Activated T-cell treated with anti-CD3 and anti-CD28 coated beads, Interleukin-2, amount 50 U/mL, for 4 hours (primary cell): ENCODE data around the gene CACNB3. TPM values are rescaled to one million over a fixed set of nuclear protein-coding genes. Genes with fewer than 3 reads are reported as not detected.
A peak's percentile ranks its signal among the peaks of the same experiment; 100 is the strongest.

Experiments
- ATAC-seq, 2 donors: fragments of 200-7000 bp; cut with Tn5 transposase; one replicate each; pipeline ENCODE4 v1.10.0; 2021
- DNase-seq: peaks from one replicate; pipeline ENCODE4 v3.0.0-alpha.2; 2020
- H3K27me3 Mint-ChIP-seq: one replicate; pipeline ENCODE4 v1.8.0; 2021; ENCODE audit warnings: low read depth, mixed read lengths
- H3K36me3 Mint-ChIP-seq: one replicate; pipeline ENCODE4 v1.8.0; 2022; ENCODE audit warnings: mixed read lengths; ENCODE audit not compliant: insufficient read depth
- H3K4me1 Mint-ChIP-seq: one replicate; pipeline ENCODE4 v1.8.0; 2021; ENCODE audit warnings: low read depth, mixed read lengths
- H3K4me3 Mint-ChIP-seq: one replicate; pipeline ENCODE4 v1.8.0; 2021; ENCODE audit warnings: mild to moderate bottlenecking, moderate library complexity, mixed read lengths
- H3K9me3 Mint-ChIP-seq: one replicate; pipeline ENCODE4 v1.8.0; 2021; ENCODE audit warnings: mixed read lengths
- total RNA-seq, 3 donors: library from RNA; stranded (reverse); gene quantifications; one replicate each; pipeline ENCODE4 v1.2.1, GENCODE V29; 2021

CACNB3 gene
- total RNA-seq, 3 donors from 2014 or later: 1.7 to 3.5 (median 2.3) TPM

DNA sequence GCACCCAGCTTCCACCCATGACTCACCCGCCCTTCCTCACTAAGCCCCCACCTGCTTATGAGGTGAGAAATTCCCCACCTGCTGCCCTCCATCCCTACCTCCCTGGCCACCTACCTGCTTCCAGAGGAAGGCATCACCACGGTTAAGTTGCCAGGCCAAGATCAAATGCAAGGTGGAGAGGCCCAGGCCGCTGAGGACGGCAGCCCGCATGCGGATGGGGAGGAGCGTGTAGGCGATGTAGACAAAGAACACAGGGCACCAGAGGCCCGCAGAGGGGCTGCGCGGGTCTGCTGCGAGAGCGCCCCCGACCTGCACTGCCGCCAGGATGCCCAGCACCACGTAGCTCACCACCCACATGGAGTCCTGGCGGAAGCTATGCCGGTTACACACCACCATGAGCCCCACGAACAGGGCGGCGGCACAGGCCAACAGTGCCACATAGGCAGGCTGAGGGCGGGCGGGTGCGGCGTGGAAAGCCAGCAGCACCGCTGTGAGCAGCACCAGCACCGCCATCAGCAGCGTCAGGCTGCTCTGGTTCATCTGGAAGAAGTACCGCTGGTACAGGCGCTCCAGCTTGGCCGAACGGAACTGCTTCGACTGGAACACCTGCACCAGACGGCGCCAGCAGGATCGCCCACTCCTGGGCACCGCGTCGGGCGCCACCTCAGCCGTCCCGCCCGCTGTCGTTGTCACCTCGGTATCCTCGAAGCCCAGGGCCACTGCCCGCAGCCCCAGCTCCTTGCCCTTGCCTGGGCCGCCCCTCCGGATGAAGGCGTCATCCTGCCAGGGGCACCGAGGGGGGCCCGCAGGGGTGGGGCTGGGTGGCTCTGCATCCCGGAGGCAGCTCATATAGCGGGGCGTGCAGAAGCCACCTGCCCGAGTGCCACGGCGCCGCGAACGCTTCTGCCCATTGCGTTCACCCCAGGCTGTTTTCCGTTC, 35.6 kb upstream of the CACNB3 start:
- Mint-ChIP-seq H3K36me3 (no peaks in the 10 kb centered on the region), H3K27me3 (peaks cover 26% of the 10 kb centered on the region), H3K4me3 (no peak overlapping the region), H3K9me3 (no peaks in the 10 kb centered on the region), H3K4me1 (no peaks in the 10 kb centered on the region)
- ATAC-seq (no peak), DNase-seq (no peak)

DNA sequence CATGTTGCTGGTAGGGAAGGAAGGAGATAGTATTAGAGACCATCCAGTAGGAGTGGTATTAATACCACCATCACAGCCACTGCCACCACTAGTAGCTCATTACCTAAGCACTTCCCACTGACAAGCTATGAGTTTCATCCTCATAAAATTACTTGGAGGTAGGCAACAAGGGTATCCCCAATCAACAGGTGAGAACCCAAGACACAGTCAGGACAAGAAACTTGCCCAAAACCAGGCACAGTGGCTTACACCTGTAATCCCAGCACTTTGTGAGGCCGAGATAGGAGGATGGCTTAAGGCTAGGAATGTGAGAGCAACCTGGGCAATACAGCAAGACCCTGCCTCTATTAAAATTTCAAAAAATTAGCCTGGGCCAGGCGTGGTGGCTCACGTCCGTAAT, 34.9 kb upstream of the CACNB3 start:
- Mint-ChIP-seq H3K9me3 (no peaks in the 10 kb centered on the region), H3K4me3 (no peak overlapping the region), H3K4me1 (peaks cover 2% of the 10 kb centered on the region), H3K36me3 (no peaks in the 10 kb centered on the region), H3K27me3 (peaks cover 33% of the 10 kb centered on the region)
- ATAC-seq (no peak), DNase-seq (no peak)

DNA sequence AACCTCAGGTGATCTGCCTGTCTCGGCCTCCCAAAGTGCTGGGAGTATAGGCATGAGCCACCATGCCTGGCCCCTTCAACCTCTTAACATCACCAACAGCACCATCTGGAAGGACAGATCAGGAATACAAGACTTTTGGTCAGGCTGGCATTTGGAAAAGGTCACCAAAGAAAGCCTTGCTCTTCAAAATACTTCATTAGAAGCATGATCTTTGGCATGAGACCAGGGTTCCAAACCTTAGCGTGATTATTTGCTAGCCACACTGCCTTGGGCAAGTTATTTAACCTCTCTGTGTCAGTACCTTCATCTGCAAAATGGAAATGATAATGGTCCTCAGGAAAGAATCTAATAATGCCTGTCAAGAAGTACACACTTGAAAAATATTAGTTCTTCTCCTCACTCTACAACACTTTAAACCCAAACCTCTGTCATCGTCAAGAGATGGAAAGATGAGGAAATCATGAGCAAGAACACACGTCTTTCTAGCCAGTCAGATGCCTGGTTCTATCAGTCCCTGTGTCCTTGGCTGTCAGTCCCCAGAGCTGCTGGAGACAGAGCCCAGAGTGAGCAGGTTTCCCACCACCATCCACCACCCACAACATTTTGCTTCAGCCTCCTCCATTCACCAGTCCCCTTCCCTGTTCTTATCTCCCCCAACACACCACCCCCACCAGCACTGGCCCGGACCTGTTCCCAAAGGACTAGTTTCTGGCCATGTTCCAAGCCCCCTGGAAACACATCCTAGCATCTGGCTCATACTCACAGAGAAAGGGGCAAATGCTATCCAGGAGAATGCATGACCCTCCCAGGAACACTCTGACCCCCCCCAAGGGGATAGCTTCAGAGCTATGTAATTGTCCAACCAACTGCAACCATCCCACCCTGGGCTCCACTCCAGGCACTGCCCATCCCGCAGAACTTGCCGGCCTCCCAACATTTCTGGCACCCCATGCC, 31.4 kb upstream of the CACNB3 start:
- peaks cover 8% of the 10 kb centered on the region for H3K4me1 Mint-ChIP-seq
- ATAC-seq (no peak), DNase-seq (no peak)
- no peak overlapping the region for H3K4me3 Mint-ChIP-seq
- H3K27me3 Mint-ChIP-seq: peaks cover 51% of the 10 kb centered on the region
- no peaks in the 10 kb centered on the region for H3K36me3 Mint-ChIP-seq
- no peaks in the 10 kb centered on the region for H3K9me3 Mint-ChIP-seq

DNA sequence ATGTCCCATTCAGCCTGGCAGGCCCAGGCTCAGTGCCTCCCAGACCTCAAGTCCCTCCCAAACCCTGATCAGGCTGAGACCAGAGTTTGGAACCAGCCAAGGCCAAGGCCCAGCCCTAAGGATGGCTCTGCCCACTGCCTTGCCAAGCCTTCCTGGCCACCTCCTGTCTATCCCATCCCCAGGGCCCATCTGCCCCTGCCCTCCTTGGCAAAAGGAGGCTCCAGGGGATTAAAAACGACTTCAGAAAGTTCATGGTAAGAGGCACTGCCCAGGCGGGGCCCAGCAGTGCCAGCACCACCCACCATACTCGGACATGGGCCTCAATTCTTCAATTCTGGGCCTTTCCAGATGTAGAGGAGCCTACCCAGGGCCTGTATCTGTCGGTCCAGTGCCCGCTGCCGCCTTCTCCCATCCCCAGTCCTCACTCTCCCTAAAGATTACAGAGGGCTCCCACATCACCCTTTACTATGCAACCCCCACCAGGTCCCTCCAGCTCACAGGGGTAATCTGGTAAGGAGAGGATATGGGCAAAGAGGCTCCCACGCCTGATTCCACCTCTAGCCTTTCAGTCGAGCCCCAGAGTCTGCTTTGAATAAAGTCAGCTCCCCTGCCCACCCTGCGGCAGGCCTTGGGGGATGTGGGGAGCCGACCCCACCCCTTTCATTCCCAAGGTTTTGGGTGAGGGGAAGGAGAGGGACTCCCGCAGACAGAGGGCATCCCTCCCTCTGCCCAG, 30.3 kb upstream of the CACNB3 start:
- H3K36me3 Mint-ChIP-seq: no peaks in the 10 kb centered on the region
- ATAC-seq: no peak
- H3K4me1 Mint-ChIP-seq: peaks cover 8% of the 10 kb centered on the region
- no peaks in the 10 kb centered on the region for H3K9me3 Mint-ChIP-seq
- peaks cover 51% of the 10 kb centered on the region for H3K27me3 Mint-ChIP-seq
- peak overlapping the region; percentile 69 for H3K4me3 Mint-ChIP-seq
- no peak for DNase-seq

DNA sequence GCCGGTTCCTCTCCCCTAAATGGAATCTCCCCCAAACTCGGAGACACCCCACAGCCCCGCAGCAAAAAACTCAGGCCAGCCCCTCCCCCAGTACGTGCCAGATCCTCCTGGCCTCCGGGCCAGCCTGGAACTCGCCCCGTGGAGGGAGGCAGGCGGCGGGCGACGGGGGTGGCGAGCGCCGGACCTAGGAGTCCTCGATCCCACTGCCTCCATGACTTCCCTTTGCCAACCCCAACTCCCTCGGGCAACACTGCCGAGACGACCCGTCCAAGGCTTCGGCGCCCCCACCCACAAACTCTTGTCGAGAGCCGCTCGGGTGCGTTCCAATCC, 29.8 kb upstream of the CACNB3 start:
- no peaks in the 10 kb centered on the region for H3K36me3 Mint-ChIP-seq
- DNase-seq: no peak
- ATAC-seq: peak in 1 of 2 donors; percentile 14
- peaks cover 53% of the 10 kb centered on the region for H3K27me3 Mint-ChIP-seq
- H3K4me1 Mint-ChIP-seq: peaks cover 8% of the 10 kb centered on the region
- H3K4me3 Mint-ChIP-seq: peak overlapping the region; percentile 69
- no peaks in the 10 kb centered on the region for H3K9me3 Mint-ChIP-seq

DNA sequence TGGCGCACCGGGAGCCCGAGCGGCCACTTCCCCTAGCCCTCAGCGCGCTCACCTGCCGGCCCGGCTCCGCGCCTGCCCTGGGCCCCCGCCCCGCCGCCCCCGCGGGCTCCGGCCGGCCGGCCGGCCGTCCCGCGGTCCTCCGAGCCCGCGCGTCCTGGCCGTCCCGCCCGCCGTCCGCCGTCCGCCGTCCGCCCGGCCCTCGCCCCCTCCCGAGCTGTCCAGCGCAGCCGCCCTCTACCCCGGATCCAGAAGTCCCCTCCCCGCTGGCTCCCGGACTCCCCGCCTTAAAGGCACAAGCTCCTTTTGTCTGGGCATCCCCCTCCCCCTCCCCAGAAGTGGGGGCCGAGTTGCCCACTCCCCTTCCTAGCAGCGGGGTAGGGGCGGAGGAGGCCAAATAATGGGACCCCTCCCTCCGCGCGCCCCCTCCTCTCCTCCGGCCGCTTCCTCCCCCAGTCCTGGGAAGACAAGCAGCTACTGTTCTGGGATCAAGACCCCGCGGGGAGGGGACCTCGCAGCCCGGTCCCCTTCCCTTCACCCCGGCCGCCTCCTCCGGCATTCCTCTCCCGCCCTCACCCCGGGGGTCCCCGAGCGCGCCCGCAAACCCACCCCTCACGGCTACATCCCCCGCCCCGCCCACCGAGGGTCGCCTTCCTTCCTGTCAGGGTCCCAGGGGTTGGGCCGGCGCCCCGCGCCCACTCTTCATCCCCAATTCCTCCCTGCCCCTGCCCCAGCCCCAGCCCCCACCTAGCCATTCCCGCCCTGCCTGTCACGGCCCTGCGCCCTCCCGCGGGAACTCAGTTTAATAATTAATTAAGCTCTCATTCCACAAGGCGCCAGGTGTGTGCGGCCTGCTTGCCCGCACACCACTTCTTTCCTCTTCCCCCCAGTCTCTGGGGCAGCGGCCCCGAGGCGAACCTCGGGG, 29.2 kb upstream of the CACNB3 start, which contains the start of gene ADCY6:
TSS of gene ADCY6 (minus strand) at position 236 of the 922 bp plus-strand sequence. CDS start 5,655 bp downstream, outside the sequence.
- H3K36me3 Mint-ChIP-seq: no peaks in the 10 kb centered on the region
- DNase-seq: no peak
- H3K4me1 Mint-ChIP-seq: peaks cover 8% of the 10 kb centered on the region
- H3K9me3 Mint-ChIP-seq: no peaks in the 10 kb centered on the region
- H3K27me3 Mint-ChIP-seq: peaks cover 54% of the 10 kb centered on the region
- peak within 1 kb of the TSS; percentile 69 for H3K4me3 Mint-ChIP-seq
- peak; percentile 32 to 51 for ATAC-seq

DNA sequence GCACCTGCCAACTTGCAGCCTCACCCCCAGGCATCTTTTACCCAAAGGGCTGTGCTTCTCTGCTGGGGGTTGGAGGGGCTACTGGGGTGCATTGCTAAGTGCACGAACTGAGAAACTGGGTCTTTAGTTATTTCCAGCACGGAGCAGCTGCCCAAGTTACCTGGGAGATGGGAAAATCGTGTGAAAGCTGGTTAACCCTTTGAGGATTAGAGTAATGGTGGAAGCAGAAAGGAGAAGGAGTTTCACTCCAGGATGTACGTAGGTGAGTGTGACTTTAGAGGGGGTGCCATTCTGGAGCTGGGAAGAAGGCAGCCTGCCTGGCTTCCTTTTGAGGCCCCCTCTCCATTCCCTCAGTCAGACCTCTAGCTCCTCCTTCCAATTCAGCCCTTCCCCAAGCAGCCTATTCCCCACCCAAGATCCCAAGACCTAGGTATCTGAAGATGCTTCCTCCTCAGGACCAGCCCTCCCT, 28.4 kb upstream of the CACNB3 start:
- Mint-ChIP-seq H3K4me3 (peak overlapping the region; percentile 27), H3K4me1 (peaks cover 8% of the 10 kb centered on the region)

DNA sequence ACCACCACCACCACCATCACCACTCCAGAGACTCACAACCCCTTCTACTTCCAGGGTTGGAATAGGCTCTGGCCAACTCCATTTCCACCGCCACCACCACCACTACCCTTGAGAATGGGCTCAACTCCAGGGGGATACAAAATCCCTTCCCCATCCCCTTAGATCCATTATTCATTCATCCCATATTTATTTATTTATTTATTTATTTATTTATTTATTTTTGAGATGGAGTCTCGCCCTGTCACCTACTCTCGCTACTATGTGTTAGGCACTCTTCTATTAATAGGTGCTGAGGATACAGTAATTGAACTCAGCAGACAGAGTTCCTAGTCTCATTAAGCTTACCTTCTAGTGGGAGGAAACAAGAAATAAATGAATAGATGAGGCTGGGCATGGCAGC, 24.6 kb upstream of the CACNB3 start:
- no peak overlapping the region for H3K4me3 Mint-ChIP-seq
- ATAC-seq (no peak), DNase-seq (no peak)
- peaks cover 19% of the 10 kb centered on the region for H3K27me3 Mint-ChIP-seq
- peaks cover 6% of the 10 kb centered on the region for H3K4me1 Mint-ChIP-seq
- H3K36me3 Mint-ChIP-seq: no peaks in the 10 kb centered on the region
- no peaks in the 10 kb centered on the region for H3K9me3 Mint-ChIP-seq

More for the DNA sequence above, 28.4 kb upstream of the CACNB3 start:
- DNase-seq (no peak), ATAC-seq (no peak)
- Mint-ChIP-seq H3K9me3 (no peaks in the 10 kb centered on the region), H3K27me3 (peaks cover 52% of the 10 kb centered on the region), H3K36me3 (no peaks in the 10 kb centered on the region)

DNA sequence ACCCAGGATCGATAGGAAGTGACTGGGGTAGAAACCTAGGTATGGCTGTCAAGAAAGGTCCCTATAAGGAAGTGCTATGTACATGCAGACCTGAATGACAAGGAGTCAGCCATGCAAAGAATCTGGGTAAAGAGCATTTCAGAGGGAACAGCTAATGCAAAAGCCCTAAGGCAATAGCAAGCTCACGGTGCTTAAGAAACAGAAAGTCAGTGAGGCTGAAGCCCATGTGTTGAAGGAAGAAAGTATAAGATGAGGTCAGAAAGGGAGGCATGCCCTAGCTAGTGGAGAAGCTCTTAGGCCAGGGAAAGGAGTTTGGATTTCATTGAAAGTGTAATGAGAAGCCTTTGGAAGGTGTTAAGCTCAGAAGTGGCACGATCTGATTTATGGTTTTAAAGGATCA, 23.4 kb upstream of the CACNB3 start:
- Mint-ChIP-seq H3K36me3 (no peaks in the 10 kb centered on the region), H3K4me3 (no peak overlapping the region), H3K4me1 (peaks cover 4% of the 10 kb centered on the region), H3K9me3 (no peaks in the 10 kb centered on the region), H3K27me3 (peaks cover 15% of the 10 kb centered on the region)
- no peak for DNase-seq
- no peak for ATAC-seq

DNA sequence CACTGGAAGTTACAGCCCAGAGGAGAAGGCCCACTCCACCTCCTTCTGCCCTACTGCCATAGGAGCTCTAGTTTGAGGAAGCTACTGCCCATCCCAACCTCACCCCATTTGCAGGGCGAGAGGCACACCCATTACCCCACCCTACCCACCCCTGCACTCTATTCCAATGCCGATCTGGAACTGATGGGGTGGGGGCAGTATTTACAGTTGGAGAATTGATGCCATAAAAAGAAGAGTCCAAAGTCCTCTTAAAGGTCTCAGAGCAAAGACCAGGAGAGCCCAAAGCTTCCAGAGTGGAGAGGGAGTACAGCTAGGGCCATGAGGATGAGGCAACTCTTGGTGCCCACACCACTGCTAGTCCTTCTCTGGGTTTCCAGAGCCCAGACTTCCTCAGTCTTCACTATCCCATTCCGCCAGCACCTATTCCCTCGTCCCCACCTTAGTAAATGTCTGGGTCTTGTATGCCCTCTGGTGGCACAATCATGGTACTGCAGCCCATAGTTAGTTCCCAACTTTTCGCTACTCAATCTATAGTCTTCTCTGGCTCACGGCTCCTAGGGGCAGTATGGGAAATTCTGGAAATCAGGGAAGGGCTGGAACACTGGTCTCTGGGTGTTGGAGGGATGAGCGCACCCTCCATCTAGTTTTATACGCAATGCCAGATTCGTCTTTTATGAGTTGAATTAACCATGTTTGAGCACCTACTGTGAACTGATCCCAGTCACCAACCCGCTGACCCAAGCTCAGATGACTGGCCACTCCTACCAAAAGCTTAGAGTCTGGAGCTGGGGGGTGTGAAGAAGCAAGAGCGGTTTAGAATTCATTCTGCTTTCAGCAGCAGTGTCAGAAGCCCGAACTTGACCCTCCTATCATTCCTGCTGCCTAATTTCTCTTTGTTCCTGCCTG, 22.5 kb upstream of the CACNB3 start:
- DNase-seq (peak; percentile 48), ATAC-seq (peak; percentile 74 to 81)
- H3K4me3 Mint-ChIP-seq: no peak overlapping the region
- H3K36me3 Mint-ChIP-seq: no peaks in the 10 kb centered on the region
- peaks cover 1% of the 10 kb centered on the region for H3K4me1 Mint-ChIP-seq
- no peaks in the 10 kb centered on the region for H3K9me3 Mint-ChIP-seq
- peaks cover 7% of the 10 kb centered on the region for H3K27me3 Mint-ChIP-seq

DNA sequence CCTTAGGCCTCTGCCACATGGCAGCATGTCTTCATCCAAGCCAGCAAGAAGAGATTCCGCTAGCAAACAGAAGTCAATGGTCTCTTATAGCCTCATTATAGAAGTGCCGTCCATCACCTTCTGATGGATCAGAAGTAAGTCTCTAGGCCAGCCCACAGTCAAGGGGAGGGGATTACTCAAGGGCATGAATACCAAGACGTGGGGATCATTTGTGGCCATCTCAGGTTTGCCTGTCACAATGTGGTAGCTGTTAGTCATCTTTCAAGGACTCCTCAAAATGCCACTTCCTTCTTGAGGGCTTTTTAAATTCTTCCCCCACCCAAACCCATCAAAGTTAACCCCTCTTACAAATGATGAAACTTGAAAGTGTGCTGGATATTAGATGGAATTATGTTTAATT, 21.3 kb upstream of the CACNB3 start:
- Mint-ChIP-seq H3K4me1 (peaks cover 1% of the 10 kb centered on the region), H3K27me3 (peaks cover 3% of the 10 kb centered on the region), H3K9me3 (no peaks in the 10 kb centered on the region), H3K4me3 (no peak overlapping the region), H3K36me3 (no peaks in the 10 kb centered on the region)
- peak; percentile 61 to 71 for ATAC-seq
- no peak for DNase-seq

DNA sequence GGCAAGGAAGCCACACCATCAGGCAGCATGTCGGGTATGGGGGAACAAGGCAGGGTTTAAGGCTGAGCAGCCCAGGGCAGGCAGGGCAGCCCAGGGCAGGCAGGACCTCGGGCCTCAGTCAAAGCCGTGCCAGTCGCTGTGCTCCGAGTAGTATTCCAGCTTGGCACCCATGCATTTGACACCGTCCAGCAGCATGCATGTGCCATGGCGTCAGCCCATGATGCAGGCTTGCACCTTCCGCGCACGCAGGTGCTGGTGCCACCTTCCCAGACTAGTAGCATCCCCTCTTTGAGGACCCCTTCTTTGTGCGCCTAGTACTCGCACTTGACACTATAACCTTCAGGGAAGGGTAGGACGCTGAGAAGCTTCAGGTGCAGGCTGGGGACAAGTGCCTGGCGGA, 17.8 kb upstream of the CACNB3 start:
- no peak for DNase-seq
- no peaks in the 10 kb centered on the region for H3K27me3 Mint-ChIP-seq
- no peaks in the 10 kb centered on the region for H3K9me3 Mint-ChIP-seq
- ATAC-seq: no peak
- H3K36me3 Mint-ChIP-seq: no peaks in the 10 kb centered on the region
- H3K4me3 Mint-ChIP-seq: no peak overlapping the region
- H3K4me1 Mint-ChIP-seq: peaks cover 7% of the 10 kb centered on the region
